T-helper 9 cell (primary cell): Measurements from ENCODE around the gene ZSCAN21.

Experiments used
- DNase-seq: peaks from one replicate; pipeline ENCODE4 v3.0.0-alpha.2; 2020

The ZSCAN21 gene

GRCh38 chr7:100029596-100029995 is 20.0 kb upstream of the ZSCAN21 start:
- DNase-seq = no peak

- DNase-seq = no peak
These were observed 16.0 kb upstream of the ZSCAN21 start for GRCh38 chr7:100033526-100033925.

- no peak for DNase-seq
These were observed 14.6 kb upstream of the ZSCAN21 start for GRCh38 chr7:100034871-100035510.

GRCh38 chr7:100035876-100036275 is 13.7 kb upstream of the ZSCAN21 start:
- no peak for DNase-seq

GRCh38 chr7:100038326-100038725 is 11.2 kb upstream of the ZSCAN21 start:
- no peak for DNase-seq

- no peak for DNase-seq
These were observed 9.0 kb upstream of the ZSCAN21 start for GRCh38 chr7:100040575-100040974.

- no peak for DNase-seq
These were observed 4.9 kb upstream of the ZSCAN21 start for GRCh38 chr7:100044718-100045117.

GRCh38 chr7:100048680-100049079 is 894 bp upstream of the ZSCAN21 start:
- DNase-seq = no peak

- no peak for DNase-seq
These were observed 2.0 kb downstream of the ZSCAN21 start for GRCh38 chr7:100051611-100052010.

- no peak for DNase-seq
These were observed 3.6 kb downstream of the ZSCAN21 start for GRCh38 chr7:100053215-100053614.

- no peak for DNase-seq
These were observed 7.4 kb downstream of the ZSCAN21 start for GRCh38 chr7:100057006-100057405.

GRCh38 chr7:100059251-100059739 is 9.7 kb downstream of the ZSCAN21 start:
- no peak for DNase-seq

- no peak for DNase-seq
These were observed 12.1 kb downstream of the ZSCAN21 start for GRCh38 chr7:100061518-100062193.

- DNase-seq = no peak
These were observed 13.8 kb downstream of the ZSCAN21 start for GRCh38 chr7:100063376-100063775.

- no peak for DNase-seq
These were observed 14.6 kb downstream of the ZSCAN21 start for GRCh38 chr7:100064162-100064561.

- DNase-seq = no peak
These were observed 16.0 kb downstream of the ZSCAN21 start for GRCh38 chr7:100065452-100066186.

GRCh38 chr7:100066953-100067352 is 17.4 kb downstream of the ZSCAN21 start:
- DNase-seq = no peak

- DNase-seq = no peak
These were observed 20.4 kb downstream of the ZSCAN21 start for GRCh38 chr7:100069991-100070390.

- no peak for DNase-seq
These were observed 21.6 kb downstream of the ZSCAN21 start for GRCh38 chr7:100071018-100071723.

GRCh38 chr7:100072462-100072861 is 22.9 kb downstream of the ZSCAN21 start:
- DNase-seq = no peak

- no peak for DNase-seq
These were observed 25.3 kb downstream of the ZSCAN21 start for GRCh38 chr7:100074841-100075240.

- DNase-seq = no peak
These were observed 25.8 kb downstream of the ZSCAN21 start for GRCh38 chr7:100075418-100075817.

- DNase-seq = no peak
These were observed 27.6 kb downstream of the ZSCAN21 start for GRCh38 chr7:100077205-100077604.
